NCI-H460 (cell line): ENCODE data around the gene MLLT3. TPM values are rescaled to one million over a fixed set of nuclear protein-coding genes. Genes with fewer than 3 reads are reported as not detected.

Experiments used
- DNase-seq: peaks from one replicate; pipeline ENCODE4 v3.0.0-alpha.2; 2016; ENCODE audit warnings: low read depth; ENCODE audit errors: extremely low read depth
- total RNA-seq: library from RNA; depleted of rRNA; stranded (reverse); fragments of >200 nt; shearing (Covaris generic); gene quantifications from 2 replicates; pipeline ENCODE4 v1.2.3, GENCODE V29; 2014

The MLLT3 gene
- total RNA-seq, 1 experiment from 2014 or later = 15.4 TPM

- no peak for DNase-seq
Observed at GRCh38 chr9:20436476-20437195, 185.7 kb downstream of the MLLT3 start.

DNA sequence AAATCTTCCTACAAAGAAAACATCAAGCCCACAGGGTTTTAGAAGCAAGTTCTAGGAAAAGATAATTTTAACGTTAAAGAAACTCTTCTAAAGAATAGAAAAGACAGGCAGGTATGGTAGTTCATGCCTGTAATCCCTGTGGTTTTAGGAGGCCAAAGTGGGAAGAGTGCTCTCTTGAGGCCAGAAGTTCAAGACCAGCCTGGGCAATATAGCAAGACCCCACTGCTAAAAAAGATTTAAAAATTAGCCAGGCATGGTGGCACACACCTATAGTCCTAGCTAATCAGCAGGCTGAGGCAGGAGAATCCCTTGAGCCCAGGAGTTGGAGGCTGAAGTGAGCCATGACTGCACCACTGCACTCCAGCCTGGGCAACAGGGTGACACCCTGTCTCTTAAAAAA is 193.3 kb downstream of the MLLT3 start:
- DNase-seq = no peak

DNA sequence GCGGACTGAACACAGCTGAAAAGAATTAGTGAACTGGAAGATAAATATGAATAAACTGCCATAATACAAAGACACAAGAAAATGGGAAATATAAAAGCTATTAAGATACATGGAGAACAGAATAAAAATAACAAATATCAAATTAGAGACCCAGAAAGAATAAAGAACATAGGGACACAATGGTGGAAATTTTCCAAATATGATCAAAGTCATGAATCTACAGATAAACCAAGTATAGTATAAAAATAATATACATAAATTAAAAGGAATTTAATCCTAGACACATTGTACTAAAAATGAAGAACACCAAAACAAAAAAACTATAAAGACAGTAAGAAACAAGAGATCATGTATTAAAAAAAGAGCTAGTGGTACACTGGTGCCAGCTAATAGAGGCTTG is 194.9 kb downstream of the MLLT3 start:
- no peak for DNase-seq

DNA sequence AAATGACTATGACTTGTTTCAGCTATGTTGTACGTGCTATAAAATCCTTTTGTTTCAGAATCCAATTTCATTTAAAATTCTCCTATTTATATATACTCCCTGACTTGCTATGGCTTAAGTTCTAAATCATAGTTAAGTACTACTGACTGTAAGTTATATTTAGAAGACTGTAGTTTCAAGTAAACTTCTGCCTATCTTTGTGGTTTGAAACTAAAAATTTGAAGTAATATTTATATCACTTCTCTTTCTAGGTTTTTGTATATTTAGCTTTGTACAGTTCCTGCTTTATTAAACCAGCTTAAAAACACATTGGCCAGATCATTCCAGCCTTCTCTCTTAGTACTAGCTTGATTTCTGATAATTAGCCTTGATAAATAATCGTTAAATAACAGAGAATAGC is 196.3 kb downstream of the MLLT3 start:
- DNase-seq = no peak

GRCh38 chr9:20419533-20419932 is 202.8 kb downstream of the MLLT3 start:
- DNase-seq = no peak

DNA sequence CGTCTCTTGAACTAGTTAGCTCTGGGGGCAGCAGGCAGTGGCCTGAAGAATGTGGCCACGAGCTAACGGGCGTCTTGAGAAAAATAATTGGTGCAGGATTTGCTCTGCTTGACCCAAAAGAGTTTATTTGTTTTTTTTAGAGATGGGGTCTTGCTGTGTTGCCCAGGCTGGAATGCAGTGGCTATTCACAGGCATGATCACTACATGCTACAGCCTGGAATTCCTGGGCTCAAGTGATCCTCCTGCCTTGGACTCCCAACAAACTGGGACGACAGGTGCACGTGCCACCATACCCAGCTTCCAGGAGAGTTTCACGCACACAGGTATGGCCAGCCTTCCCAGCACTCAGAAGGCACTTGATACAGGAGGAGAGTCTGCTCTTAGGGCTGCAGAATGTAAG is 203.8 kb downstream of the MLLT3 start:
- no peak for DNase-seq

- no peak for DNase-seq
Observed at GRCh38 chr9:20417373-20418080, 204.8 kb downstream of the MLLT3 start.

GRCh38 chr9:20414150-20414549 is 208.1 kb downstream of the MLLT3 start:
- DNase-seq = no peak

DNA sequence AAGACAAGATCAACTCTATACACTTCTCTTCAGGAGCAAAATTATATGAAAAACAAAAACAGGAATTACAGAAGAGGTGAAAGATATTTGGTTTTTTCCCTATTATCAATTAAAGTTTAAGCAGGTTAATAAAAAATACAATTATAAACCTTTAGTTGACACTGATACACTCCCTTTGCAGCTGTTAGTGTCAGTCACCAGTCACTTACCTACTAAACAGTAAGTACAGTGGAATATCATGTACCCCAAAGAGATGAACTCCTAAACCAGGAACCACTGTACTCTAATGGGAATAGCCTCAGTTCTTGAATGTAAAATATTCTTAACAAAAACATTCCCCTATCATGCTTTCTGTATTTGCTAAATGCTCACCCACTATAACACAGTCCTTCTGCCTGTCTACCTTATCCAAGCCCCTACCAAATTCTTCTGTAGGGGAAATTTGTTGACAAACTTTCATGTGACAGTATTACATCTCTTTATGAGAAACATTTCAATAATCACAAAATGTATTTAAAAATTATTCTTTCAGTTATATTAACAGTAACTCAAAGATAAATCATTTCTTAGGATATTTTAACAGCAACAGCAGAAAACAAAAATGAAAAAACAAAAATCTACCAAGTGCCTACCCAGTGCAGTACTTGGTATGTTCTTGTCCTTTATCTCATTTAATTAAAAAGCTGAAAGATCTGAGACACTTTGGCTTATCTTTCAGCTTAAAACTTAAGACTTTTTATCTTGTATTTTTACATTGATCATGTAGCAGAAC is 212.8 kb downstream of the MLLT3 start:
- DNase-seq = no peak

- no peak for DNase-seq
Observed at GRCh38 chr9:20408513-20408912, 213.8 kb downstream of the MLLT3 start.

DNA sequence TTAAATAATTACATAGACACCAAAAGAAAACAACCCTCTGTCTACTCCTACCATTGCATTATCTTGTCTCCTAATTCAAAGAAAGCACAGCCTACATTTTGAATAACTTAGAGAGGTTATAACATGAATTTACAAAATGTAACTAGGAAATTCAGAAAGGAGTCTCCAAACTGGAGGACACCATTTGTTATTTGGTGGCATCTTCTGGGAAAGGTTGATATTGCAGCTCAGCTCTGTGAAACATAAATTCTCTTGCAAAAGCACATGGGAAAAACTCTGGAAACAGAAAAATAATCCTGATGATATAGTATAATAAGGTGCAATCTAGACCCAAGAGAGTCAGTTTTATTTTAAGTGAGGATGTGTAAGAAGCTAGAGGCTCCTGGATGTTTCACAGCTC is 215.3 kb downstream of the MLLT3 start:
- DNase-seq = no peak

DNA sequence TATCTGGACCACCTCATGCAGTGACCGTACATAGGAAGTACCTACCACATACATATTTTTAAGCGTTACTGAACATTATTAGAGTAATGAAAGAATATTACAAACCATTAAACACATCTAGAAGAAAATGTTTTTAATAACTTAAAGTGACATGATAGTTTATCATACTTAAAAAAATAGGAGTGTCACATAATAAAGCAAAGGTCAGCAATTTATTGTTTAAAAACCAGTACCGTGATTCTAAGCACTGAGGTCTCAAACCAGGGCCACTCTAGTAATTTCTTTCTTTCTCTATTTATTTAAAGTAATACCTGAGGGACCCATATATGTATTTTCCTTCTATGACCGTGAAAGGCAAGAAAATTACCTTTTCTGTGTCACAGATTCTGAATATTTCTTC is 216.0 kb downstream of the MLLT3 start:
- DNase-seq = no peak

GRCh38 chr9:20405616-20406015 is 216.7 kb downstream of the MLLT3 start:
- DNase-seq = no peak

DNA sequence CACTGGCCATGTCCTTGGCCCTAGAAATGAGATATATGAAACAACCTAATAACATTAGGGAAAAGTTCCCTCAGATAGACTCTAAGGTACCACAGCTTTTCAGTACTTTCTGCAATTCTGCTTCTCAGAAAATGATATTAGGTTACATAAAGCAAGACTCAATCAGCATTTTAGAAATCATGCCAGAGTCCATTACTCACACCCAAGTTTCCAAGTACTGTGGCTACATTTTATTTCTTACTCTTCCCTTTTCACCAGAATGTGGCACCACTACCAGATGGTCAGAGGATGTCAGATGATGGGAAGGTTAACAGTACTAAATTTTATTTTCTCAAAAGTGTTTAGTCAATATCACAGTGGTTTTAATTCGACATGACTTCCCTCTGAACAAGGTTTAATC is 217.2 kb downstream of the MLLT3 start:
- no peak for DNase-seq

DNA sequence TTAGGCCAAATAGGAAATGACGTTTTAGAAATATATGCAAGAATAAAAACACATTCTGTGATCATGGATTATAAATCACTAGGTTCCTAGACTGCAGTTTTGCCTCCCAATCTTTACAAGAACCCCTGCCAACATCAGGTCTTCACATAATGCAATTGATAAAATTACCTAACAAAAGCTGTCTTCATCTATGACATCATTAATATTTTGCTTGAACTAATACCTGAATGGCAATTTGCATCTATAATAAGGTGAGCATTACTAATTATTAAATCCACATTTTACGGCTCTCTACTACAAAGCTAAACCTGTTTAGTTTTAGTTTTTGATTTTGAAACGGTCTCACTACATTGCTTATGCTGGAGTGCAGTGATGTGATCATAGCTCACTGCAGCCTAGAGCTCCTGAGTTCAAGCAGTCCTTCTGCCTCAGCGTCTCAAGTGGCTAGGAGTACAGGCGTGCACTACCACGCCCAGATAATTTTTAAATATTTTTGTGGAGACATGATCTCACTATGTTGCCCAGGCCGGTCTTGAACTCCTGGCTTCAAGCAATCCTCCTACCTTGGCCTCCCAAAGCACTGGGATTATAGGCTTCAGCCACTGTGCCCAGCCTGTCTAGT is 218.0 kb downstream of the MLLT3 start:
- DNase-seq = no peak

GRCh38 chr9:20403346-20403745 is 219.0 kb downstream of the MLLT3 start:
- DNase-seq = no peak

- DNase-seq = no peak
Observed at GRCh38 chr9:20402273-20402875, 219.9 kb downstream of the MLLT3 start.

DNA sequence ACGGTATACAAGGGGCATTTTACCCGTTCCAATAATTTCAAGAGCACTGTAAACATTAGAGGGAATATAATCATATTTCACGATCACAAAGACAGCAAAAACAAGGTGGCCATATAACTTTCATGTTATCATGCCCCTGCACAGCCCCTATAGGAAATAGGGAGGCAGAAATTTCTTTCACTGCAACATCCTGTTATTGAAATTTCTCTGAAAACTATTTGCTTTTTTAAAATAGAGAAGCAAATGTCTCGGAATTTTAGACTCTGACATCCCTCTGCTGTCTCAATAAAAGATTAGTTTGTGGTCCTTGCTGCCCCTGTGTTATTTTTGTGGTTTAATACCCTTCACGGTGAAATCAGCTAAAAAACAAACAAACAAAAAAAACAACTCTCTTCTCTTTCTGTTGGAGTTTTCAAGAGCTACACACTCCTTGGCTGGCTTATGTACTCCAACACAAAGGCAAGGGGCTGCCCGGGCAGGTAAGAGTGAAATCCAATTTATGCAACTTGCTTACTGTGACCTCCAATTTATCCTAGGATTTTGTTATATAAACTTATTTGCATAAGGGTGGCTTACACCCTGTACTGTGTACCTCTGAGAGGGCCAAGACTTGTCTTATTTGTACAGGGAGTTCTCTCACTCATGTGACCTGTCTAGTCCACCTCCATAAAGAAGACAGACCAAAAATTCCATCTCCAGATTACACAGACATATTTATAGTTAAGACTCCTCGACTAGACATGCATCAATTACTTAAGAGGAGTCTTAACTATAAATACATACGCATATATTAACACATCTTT is 223.6 kb downstream of the MLLT3 start:
- DNase-seq = no peak

GRCh38 chr9:20397348-20397747 is 225.0 kb downstream of the MLLT3 start:
- no peak for DNase-seq

GRCh38 chr9:20396509-20396908 is 225.8 kb downstream of the MLLT3 start:
- no peak for DNase-seq
